Fibroblast of peridontal ligament (primary cell): Measurements from ENCODE around the gene CCDC112.

Experiments used
- DNase-seq: peaks from one replicate; pipeline ENCODE4 v3.0.0-alpha.2; 2010; ENCODE audit errors: extremely low read depth

CCDC112 gene

GRCh38 chr5:115317320-115317719 is 20.9 kb upstream of the CCDC112 start:
- no peak for DNase-seq

GRCh38 chr5:115313632-115314031 is 17.2 kb upstream of the CCDC112 start:
- no peak for DNase-seq

DNA sequence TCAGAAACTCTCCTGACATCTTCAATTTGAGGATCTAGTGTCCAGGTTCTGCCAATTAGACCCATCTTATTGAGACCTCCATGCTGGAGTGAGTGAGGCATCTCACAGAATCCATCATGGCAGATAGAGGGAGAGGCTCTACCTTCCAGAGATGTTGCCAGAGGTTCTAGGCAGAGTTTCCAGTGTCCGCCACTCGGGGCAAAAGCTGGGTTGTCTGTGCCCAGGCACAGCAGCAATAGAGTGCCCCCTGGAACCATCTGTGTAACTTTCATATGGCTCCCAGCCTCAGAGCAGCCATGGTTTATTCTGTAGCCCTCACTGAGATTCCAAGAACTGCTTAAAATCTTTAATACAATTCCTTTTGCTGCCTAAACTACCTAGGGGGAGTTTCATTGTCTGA is 16.6 kb upstream of the CCDC112 start:
- DNase-seq: no peak

DNA sequence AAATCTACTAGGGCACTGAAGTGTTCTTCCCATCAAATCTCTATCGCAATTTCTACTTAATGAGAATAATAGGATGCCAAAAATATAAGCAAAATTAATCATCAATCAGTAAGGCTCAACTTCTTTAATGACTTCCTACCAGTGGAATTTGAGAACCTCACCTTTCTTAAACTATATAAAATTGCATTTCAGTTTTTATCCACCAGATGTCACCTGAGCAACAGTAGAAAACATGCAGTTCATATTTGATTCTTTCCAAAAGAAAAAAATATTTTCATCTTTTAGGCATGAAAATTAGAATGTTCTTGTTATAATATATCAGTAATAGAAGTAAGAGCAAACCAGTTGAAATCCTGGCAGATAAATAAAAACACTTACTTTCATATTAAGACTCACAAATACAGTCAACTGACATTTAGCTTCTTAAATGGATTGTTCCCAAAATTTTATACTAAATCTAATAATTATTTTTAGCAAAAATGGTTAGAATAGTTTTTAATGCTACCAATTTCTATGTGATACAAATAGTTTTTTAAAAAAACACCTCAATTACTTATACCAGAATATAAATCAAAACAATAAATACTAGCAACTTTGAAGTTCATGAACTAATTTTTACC is 13.4 kb upstream of the CCDC112 start:
- peak; percentile 75 for DNase-seq

DNA sequence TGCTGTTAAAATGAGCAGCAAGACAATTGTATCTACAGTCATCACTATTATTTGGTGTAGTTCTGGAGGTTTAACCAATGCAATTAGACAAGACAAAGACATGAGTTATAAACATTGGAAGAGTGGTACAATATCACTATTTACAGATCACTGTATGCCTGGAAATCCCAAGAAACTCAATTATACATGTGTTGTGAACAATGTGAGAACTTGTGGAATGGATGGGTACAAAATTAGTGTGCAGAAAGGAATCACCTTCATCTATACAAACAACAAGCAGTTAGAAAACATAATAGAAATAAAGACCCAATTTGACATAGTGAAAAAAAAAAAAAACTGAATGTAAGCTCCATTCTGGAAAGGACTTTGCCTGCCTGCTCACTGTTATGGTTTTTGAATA is 12.4 kb upstream of the CCDC112 start:
- DNase-seq: no peak

DNA sequence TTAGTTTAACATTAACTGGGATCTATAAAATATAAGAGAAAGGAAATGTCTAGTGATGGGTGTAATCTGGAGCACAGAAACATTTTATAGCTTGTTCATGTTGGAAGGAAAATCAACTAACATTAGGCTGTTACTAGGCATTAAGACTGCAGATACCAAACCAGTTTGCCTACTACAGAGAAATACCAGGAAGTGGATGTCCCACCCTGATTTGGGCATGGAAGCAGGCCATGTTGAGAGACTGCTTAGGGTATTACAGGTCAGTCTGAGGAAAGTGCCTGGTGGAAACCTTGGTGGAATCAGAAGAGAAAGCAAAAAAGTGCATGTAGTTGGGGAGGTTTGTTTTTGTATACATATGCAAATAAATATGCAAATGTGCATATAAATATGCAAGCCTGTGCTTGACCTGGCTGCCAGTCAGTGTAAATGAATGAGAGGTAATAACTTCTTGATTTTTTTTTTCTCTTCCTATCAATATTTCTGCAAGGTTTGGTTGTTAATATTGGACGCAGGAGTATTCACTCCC is 9.6 kb upstream of the CCDC112 start:
- DNase-seq: no peak

- DNase-seq: no peak
These were observed 8.0 kb upstream of the CCDC112 start for GRCh38 chr5:115304496-115304895.

GRCh38 chr5:115298811-115299210 is 2.4 kb upstream of the CCDC112 start:
- DNase-seq: no peak

DNA sequence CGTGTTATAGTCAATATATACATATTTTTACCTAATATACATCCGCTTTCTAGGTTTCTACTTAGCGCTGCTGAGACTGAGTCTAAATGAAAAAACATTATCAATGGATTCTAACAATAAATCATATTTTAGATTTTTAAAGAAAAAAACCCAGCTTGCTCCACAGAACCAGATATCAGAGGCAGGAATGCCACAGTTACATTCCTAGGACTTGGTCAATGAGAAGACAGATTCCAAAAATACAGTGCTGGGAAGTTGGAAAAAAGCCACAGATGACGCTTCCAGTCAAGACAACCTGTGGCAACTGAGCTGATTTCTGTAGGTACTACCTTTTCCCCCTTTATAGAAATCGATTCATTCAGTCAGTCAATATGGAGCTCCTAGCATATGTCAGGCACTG is 577 bp upstream of the CCDC112 start:
- DNase-seq: peak; percentile 14

- DNase-seq: peak; percentile 2
These were observed 704 bp downstream of the CCDC112 start for GRCh38 chr5:115295777-115296123.

DNA sequence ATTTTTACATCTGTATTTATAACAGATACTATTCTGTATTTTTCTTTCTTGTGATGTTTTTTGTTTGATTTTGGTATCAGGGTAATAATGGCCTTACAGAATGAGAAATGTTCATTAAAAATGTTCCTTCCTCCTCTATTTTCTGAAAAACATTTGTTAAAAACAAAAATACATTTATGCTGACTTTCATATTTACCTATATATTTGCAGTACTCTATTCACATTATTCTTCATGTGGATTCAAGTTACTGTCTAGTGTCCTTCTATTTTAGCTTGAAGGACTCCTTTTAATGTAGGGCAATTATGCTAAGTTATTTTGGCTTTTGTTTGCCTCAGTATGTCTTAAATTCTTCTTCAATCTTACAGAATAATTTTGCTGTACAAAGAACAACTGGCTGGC is 5.1 kb downstream of the CCDC112 start:
- DNase-seq: no peak

GRCh38 chr5:115289104-115289503 is 7.3 kb downstream of the CCDC112 start:
- no peak for DNase-seq

GRCh38 chr5:115284021-115284420 is 12.4 kb downstream of the CCDC112 start:
- DNase-seq: no peak

- no peak for DNase-seq
These were observed 14.3 kb downstream of the CCDC112 start for GRCh38 chr5:115282131-115282530.

DNA sequence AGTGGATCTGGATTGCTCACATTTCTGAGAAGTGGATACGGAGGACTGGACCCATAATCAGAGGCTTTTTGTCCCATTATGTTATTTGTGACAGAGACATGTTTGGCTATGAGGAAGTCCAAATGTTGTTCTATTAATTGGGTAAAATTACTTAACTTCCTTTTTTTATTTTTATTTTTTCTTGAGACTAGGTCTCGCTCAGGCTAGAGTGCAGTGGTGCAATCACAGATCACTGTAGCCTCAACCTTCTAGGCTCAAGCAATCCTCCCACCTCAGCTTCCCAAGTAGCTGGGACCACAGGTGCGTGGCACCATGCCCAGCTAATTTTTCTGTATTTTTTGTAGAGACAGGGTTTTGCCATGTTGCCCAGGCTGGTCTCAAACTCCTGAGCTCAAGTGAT is 21.9 kb downstream of the CCDC112 start:
- no peak for DNase-seq

GRCh38 chr5:115272297-115272958 is 24.0 kb downstream of the CCDC112 start:
- DNase-seq: no peak

DNA sequence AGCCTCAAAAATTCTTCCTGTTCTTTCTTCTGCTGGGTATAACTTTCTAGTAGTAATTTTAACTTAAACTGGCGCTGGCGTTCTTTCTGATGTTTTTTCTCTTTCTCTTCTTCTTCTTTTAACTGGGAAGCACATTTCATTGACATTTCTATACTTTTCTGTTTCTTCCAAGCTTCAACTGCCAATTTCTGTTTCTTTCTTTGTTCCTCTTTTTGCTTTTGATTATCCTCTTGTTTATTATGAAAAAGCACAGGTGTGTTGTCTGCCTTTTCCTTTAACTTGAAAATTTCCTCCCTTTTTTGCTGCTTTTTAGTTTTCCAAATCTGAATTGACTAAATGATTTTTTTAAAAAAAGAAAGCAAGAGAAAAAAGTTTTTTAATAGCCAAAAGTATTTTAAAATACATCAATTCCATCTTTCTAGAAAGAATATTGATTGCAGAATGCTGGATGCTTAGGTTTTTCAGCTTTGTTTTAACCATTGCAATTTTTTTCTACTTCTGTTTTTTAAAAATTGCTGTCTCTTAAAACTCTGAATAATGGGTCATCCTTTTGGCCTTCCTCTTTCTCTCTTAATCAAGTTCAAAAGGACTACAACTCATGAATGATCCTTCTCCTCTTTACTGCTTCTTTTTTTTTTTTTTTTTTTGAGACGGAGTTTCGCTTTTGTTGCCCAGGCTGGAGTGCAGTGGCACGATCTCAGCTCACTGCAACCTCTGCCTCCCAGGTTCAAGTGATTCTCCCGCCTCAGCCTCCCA is 25.0 kb downstream of the CCDC112 start:
- DNase-seq: no peak

- DNase-seq: peak; percentile 60
These were observed 28.8 kb downstream of the CCDC112 start for GRCh38 chr5:115267617-115268016.

GRCh38 chr5:115265220-115265619 is 31.2 kb downstream of the CCDC112 start:
- DNase-seq: no peak

DNA sequence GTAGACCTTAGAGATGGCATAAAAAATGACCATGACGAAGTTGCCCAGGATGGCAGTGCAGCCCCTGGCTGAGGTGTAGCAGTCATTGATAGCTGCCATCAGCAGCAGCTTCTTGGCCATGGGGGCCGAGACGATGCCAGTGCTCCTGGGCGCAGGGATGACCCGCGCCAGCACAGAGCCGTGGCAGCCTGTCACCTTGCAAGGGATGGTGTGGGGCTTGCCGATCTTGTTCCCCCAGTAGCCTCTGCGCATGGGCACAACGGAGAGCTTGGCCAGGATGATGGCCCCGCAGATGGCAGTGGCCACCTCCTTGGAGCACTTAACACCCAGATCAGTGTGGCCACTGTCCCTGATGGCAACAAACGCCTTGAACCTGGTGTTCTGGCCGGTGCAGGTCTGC is 31.7 kb downstream of the CCDC112 start:
- no peak for DNase-seq

DNA sequence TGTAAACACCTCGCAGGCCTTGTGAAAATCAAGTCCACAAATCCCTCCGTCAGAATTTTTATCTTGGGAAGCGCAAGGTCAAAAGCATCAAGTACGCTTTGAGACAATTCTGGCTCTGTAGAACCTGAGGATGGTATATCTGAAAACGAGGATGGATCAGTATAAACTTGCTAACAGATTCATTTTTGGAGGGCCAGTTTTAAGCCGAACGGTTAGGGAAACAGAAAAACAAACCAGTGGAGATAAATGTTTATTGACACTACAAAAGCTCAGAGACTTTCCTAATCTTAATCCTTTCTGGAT is 33.4 kb downstream of the CCDC112 start:
- no peak for DNase-seq

DNA sequence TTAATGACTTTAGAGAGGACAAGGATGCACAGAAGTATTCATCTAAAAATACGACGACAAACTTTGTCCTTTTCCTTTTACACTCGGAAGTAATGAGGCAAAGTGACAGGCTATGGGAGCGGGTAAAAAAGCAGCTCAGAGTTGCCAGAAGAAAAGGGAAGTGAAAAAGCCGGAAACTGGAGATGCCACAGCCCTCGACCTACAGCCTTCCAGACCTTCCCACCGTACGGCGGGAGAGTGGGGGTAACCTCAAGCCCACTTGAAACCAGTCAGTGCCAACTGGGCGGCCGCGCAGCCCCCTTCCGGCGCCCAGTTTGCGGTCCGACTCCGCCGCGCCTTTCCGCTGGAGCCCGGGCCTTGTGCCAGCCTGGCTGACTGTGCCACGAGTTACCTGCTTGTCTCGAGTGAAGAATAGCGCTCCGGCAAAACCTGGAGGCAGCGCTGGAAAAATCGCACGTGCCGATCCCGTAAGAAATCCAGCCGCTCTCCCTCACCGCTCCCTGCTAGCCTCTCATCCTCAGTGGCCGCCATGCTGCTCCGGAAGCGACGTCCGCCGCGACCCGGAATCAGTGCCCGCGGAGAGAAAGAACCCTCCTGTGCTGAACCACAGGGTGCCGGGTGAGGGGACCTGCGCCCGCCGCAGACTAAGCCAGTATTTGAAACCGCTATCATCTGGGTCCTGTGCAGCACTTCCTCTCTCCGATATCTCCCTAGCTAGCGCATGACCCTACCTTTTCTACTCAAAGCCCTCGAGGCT is 34.0 kb downstream of the CCDC112 start, which contains the start of gene PGGT1B:
Gene PGGT1B (minus strand): TSS at position 557 of the 757 bp plus-strand sequence. CDS start 26 bp downstream, at position 531.
- peak; percentile 63 for DNase-seq
